ENCODE measurements around the gene BRF1. TPM values are rescaled to one million over a fixed set of nuclear protein-coding genes. Genes with fewer than 3 reads are reported as not detected.

BRF1 gene
- total RNA-seq, 4 donors from 2014 or later = 77.6 to 114 (median 99.5) TPM

- Histone ChIP-seq H3K27ac (no peak overlapping the region), H3K27me3 (no peaks in the 10 kb centered on the region), H3K9me3 (no peaks in the 10 kb centered on the region), H3K4me1 (no peaks in the 10 kb centered on the region), H3K4me3 (no peak overlapping the region), H3K36me3 (peaks cover 0 to 89% (median 0%) of the 10 kb centered on the region in 3 donors)
- 83 to 87% methylated on average over 12 to 17 of the region's 18 CpGs for whole genome bisulfite sequencing, 2 donors
- DNase-seq (ENCODE audit: low spot score in 2 of 2) = no peak
- no peak for TF ChIP-seq POLR2A (IDR thresholded peaks at IDR 0.05)
- TF ChIP-seq CTCF (IDR thresholded peaks at IDR 0.05) = no peak
- no peak for TF ChIP-seq EP300 (IDR thresholded peaks at IDR 0.05)
Measured at GRCh38 chr14:105212541-105213300, 88.1 kb downstream of the BRF1 start.

- H3K36me3 ChIP-seq = peaks cover 0 to 79% (median 0%) of the 10 kb centered on the region in 3 donors
- no peak for DNase-seq (ENCODE audit: low spot score in 2 of 2)
- no peak overlapping the region for H3K27ac ChIP-seq
- peaks cover 0 to 7% (median 0%) of the 10 kb centered on the region in 4 donors for H3K4me1 ChIP-seq
- H3K4me3 ChIP-seq = no peak overlapping the region
- no peak for TF ChIP-seq CTCF (IDR thresholded peaks at IDR 0.05)
- no peak for TF ChIP-seq EP300 (IDR thresholded peaks at IDR 0.05)
- no peak for TF ChIP-seq POLR2A (IDR thresholded peaks at IDR 0.05)
- H3K9me3 ChIP-seq = no peaks in the 10 kb centered on the region
- no peaks in the 10 kb centered on the region for H3K27me3 ChIP-seq
- WGBS, 2 donors = 83% methylated on average over 9 of the region's 9 CpGs; no CpG with 5 or more reads in 1 of the 2 donors
Measured at GRCh38 chr14:105211758-105212089, 89.1 kb downstream of the BRF1 start.

- Histone ChIP-seq H3K4me3 (no peak overlapping the region), H3K27ac (no peak overlapping the region), H3K27me3 (no peaks in the 10 kb centered on the region), H3K4me1 (peaks cover 0 to 11% (median 0%) of the 10 kb centered on the region in 4 donors), H3K9me3 (no peaks in the 10 kb centered on the region), H3K36me3 (peaks cover 0 to 74% (median 0%) of the 10 kb centered on the region in 3 donors)
- 89% methylated on average over 19 to 23 of the region's 23 CpGs for WGBS, 2 donors
- DNase-seq (ENCODE audit: low spot score in 2 of 2) = no peak
- TF ChIP-seq CTCF (IDR thresholded peaks at IDR 0.05) (no peak), EP300 (IDR thresholded peaks at IDR 0.05) (no peak), POLR2A (IDR thresholded peaks at IDR 0.05) (no peak)
Measured at GRCh38 chr14:105211086-105211757, 89.6 kb downstream of the BRF1 start.

GRCh38 chr14:105210266-105211025 is 90.4 kb downstream of the BRF1 start:
- Histone ChIP-seq H3K27ac (no peak overlapping the region), H3K4me1 (peaks cover 0 to 18% (median 4%) of the 10 kb centered on the region in 4 donors), H3K27me3 (no peaks in the 10 kb centered on the region), H3K9me3 (no peaks in the 10 kb centered on the region), H3K4me3 (no peak overlapping the region), H3K36me3 (peaks cover 0 to 71% (median 0%) of the 10 kb centered on the region in 3 donors)
- TF ChIP-seq CTCF (IDR thresholded peaks at IDR 0.05) (no peak), POLR2A (IDR thresholded peaks at IDR 0.05) (no peak), EP300 (IDR thresholded peaks at IDR 0.05) (no peak)
- no peak for DNase-seq (ENCODE audit: low spot score in 2 of 2)
- WGBS, 2 donors = 92 to 95% methylated on average over 21 to 22 of the region's 30 CpGs
